Psoas muscle (tissue), 8 donors: ENCODE data around the gene FGFRL1. TPM values are rescaled to one million over a fixed set of nuclear protein-coding genes. Genes with fewer than 3 reads are reported as not detected.

ENCODE experiments used
- ATAC-seq, 4 donors: fragments of 200-7000 bp; cut with Tn5 transposase; one replicate each; pipeline ENCODE4 v1.9.1; 2020; ENCODE audit warnings: moderate library complexity in 3 of 4, mild to moderate bottlenecking in 2 of 4
- DNase-seq, 2 donors: peaks; one replicate each; pipeline ENCODE4 v3.0.0-alpha.2; 2020
- H3K27ac ChIP-seq: fragments of 200-600 bp; one replicate; pipeline ENCODE4 v1.8.0; 2022
- H3K27me3 ChIP-seq, 3 donors: fragments of 200-600 bp in 1 of 3; one replicate each; pipeline versions ENCODE4 v1.6.1 to v1.8.0; 2013 to 2022; ENCODE audit warnings: low read length in 2 of 3, mild to moderate bottlenecking in 2 of 3, moderate library complexity in 1 of 3; ENCODE audit not compliant: insufficient read depth in 3 of 3
- H3K36me3 ChIP-seq, 2 donors: fragments of 200-600 bp in 1 of 2; one replicate each; pipeline versions ENCODE4 v1.6.1 to v1.8.0; 2013 to 2022; ENCODE audit warnings: low read depth in 1 of 2, mild to moderate bottlenecking in 1 of 2, moderate library complexity in 1 of 2; ENCODE audit not compliant: insufficient read depth in 1 of 2
- H3K4me1 ChIP-seq: fragments of 200-600 bp; one replicate; pipeline ENCODE4 v1.8.0; 2022
- H3K4me3 ChIP-seq: fragments of 200-600 bp; one replicate; pipeline ENCODE4 v1.8.0; 2022; ENCODE audit warnings: mild to moderate bottlenecking
- H3K9me3 ChIP-seq: fragments of 200-600 bp; one replicate; pipeline ENCODE4 v1.8.0; 2022
- CTCF ChIP-seq: fragments of 200-600 bp; IDR thresholded peaks from one replicate; pipeline ENCODE4 v1.8.0; 2022; ENCODE audit warnings: antibody characterized with exemption
- WGBS, 3 donors: extraction: QIAGEN DNeasy Blood & Tissue Kit; methylation state at CpG; one replicate each; pipeline versions ENCODE4 v1.1.6 to v1.1.7; 2013; 5-methylcytosine and 5-hydroxymethylcytosine counted together
- intact Hi-C, 2 donors: fragments of 100-400 bp; cut with DNase I; formaldehyde crosslinking; loops; one replicate each; pipeline versions ENCODE4 v1.11.0 to v1.14.2; 2022
- polyA plus RNA-seq, 3 donors: library from polyadenylated mRNA; stranded (reverse); fragments of 200-250 nt; gene quantifications; one replicate each; pipeline ENCODE4 v1.2.3, GENCODE V29; 2013
- total RNA-seq, 4 donors: library from RNA; stranded (reverse); fragmentation: NEBNext Ultra II Directional in 2 of 4; extraction: Animal tissue kit (Norgen Biotek cat#: 25700) in 2 of 4; gene quantifications; one replicate each; pipeline versions ENCODE4 v1.2.1 to v1.2.4, GENCODE V29; 2021 to 2023
- donor health status: healthy with polysubstance abuse.
- donor health status: DM: no; HTN: no; CAD: no; lungs with moderate emphysema.
- donor health status: Bipolar disorder and iron deficiency.
- donor health status: healthy.
- donor health status: DM: yes; HTN: yes; CAD: no.
- donor health status: DM: no; HTN: no; CAD: no.
- donor health status: DM: no; HTN: no; CAD: no.
- donor health status: DM: yes; HTN: yes; CAD: no.

The FGFRL1 gene
- total and polyA plus RNA-seq, 7 donors, result 9.8 to 41.2 (median 15.5) TPM

DNA sequence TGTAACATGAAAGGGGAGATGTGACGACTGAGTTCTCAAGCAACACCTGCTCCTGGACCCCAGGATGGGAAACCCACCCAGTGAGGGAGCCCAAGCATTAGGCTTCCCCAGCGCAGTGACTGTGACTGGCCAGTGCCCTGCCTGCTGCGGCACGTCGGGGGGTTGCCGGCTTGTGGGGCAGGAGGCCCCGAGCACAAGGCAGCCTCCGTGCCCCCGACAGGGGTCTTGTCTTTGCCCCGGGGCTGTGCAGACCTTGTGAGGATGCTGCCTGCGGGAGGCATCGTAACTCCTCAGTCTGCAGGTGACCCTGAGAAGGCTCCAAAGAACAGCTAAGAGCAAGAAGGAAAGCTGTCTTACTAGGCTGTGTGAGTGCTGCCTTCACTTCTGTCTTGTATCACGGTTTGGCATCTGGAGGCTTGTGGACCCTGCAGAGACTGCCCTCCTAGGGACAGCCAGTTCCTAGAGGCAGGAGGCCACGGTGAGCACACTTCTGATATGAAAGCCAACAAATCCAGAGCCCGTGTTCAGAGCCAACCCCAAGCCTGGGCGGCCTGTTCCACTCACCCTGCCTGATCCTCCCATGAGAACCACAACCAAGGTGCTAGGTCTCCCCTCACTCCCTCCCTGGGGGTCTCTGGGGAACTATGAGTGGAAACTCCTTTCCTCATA, 47.7 kb downstream of the FGFRL1 start:
- no peak for TF ChIP-seq CTCF
- Histone ChIP-seq H3K4me1 (no peaks in the 10 kb centered on the region), H3K36me3 (no peaks in the 10 kb centered on the region), H3K27ac (no peak overlapping the region), H3K27me3 (peaks cover 0 to 65% (median 11%) of the 10 kb centered on the region in 3 donors), H3K4me3 (no peak overlapping the region), H3K9me3 (no peaks in the 10 kb centered on the region)
- intact Hi-C loops, result no loop called here
- 70 to 75% (median 73%) methylated on average over 16 of the region's 16 CpGs for WGBS, 3 donors
- no peak for ATAC-seq
- DNase-seq, result no peak

DNA sequence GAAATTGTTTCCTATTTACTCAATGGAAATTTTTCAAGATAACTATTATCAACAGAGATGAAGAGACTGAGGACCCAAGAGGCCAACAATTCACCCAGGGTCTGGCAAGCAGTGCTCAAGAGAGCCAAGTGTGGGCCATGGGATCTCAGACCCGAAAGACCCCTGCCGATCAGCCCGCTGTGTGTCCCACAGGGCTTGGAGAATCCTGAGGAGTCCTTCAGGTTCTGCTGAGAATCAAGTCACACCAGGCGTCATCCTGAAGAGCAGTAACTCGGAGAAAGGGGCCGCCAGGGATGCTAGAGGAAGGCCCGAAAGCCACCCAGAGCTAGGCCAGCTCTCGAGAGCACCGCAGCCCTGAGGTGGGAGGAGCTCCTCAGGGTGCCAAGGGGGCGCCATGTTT, 48.7 kb downstream of the FGFRL1 start:
- peaks cover 0 to 66% (median 9%) of the 10 kb centered on the region in 3 donors for H3K27me3 ChIP-seq
- no peaks in the 10 kb centered on the region for H3K9me3 ChIP-seq
- 53 to 81% (median 54%) methylated on average over 10 of the region's 10 CpGs for WGBS, 3 donors

DNA sequence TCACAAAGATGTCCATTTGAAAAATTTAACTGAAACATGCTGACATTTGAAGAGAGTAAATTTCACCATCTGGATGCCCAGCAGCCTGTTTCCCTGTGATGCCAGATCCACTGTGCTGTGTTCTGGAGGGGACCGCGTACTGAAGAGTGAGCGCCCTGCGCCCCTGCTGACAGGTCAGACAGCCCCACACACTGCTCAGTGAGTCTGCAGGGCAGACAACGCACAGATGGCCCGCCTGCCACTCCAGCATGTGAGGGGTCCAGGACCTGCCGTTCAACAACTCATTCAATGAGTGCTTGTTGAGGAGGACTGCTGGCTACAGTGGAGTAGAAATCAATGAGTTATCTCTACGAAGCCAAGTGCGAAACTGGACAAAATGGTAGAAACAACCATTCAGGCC, 49.2 kb downstream of the FGFRL1 start:
- H3K27ac ChIP-seq, result no peak overlapping the region
- ATAC-seq (no peak), DNase-seq (no peak)
- intact Hi-C loops, result no loop called here
- TF ChIP-seq CTCF, result no peak
- H3K9me3 ChIP-seq, result no peaks in the 10 kb centered on the region
- H3K4me1 ChIP-seq, result no peaks in the 10 kb centered on the region
- H3K27me3 ChIP-seq, result peaks cover 0 to 66% (median 9%) of the 10 kb centered on the region in 3 donors
- H3K36me3 ChIP-seq, result no peaks in the 10 kb centered on the region
- H3K4me3 ChIP-seq, result no peak overlapping the region
- 94 to 97% (median 94%) methylated on average over 9 of the region's 9 CpGs for WGBS, 3 donors

More for the DNA sequence above, 48.7 kb downstream of the FGFRL1 start:
- no peak overlapping the region for H3K27ac ChIP-seq
- H3K4me1 ChIP-seq, result no peaks in the 10 kb centered on the region
- intact Hi-C loops, result no loop called here
- no peaks in the 10 kb centered on the region for H3K36me3 ChIP-seq
- no peak for TF ChIP-seq CTCF
- no peak for DNase-seq
- no peak for ATAC-seq
- no peak overlapping the region for H3K4me3 ChIP-seq

DNA sequence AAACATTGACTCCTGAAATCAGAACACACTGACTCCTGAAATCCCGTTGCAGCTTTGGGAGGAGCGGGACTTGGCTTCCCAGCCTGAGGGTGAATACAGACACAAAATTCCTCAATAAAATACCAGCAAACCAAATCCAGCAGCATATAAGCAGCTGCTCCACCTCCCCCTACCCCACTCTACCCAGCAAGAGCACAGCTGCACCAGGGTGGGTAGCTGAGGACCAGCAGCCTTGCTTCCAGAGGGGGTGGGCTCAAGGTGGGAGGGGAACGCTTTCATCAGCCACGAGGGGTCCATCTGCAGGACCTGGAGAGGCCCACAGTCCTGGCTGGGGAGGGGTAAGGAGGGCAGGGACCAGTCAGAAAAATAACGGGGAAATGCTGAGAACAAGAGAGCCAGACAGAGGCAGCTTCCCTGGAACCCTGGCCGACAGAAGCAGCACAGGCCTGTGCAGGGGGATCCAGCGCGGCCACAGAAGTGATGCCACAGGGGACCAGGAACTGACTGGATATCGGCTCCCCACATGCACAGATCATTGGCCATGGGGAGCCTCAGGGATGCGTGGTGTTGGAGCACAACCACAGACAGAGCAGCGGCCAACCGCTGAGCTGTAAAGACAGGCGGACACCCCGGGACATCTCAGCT, 49.8 kb downstream of the FGFRL1 start:
- Histone ChIP-seq H3K27me3 (peaks cover 0 to 64% (median 9%) of the 10 kb centered on the region in 3 donors), H3K36me3 (no peaks in the 10 kb centered on the region), H3K9me3 (no peaks in the 10 kb centered on the region), H3K4me3 (no peak overlapping the region), H3K4me1 (no peaks in the 10 kb centered on the region), H3K27ac (no peak overlapping the region)
- DNase-seq, result no peak
- intact Hi-C loops, result no loop called here
- no peak for TF ChIP-seq CTCF
- ATAC-seq, result no peak
- 42 to 61% (median 44%) methylated on average over 14 of the region's 14 CpGs for WGBS, 3 donors
